Testis (tissue), 3 donors: ENCODE measurements around the gene LRWD1. TPM values are rescaled to one million over a fixed set of nuclear protein-coding genes. Genes with fewer than 3 reads are reported as not detected.

ENCODE experiments used
- DNase-seq: peaks from one replicate; pipeline ENCODE4 v3.0.0-alpha.2; 2019
- H3K27ac ChIP-seq, 2 donors: fragments of 200-600 bp; sonication (generic); one replicate each; pipeline ENCODE4 v1.5.1; 2019
- H3K27me3 ChIP-seq: fragments of 200-600 bp; sonication (generic); one replicate; pipeline ENCODE4 v1.5.1; 2019
- H3K36me3 ChIP-seq: fragments of 200-600 bp; sonication (generic); one replicate; pipeline ENCODE4 v1.5.1; 2017; ENCODE audit warnings: low read depth; ENCODE audit errors: missing control alignments
- H3K4me1 ChIP-seq: fragments of 200-600 bp; sonication (generic); one replicate; pipeline ENCODE4 v1.5.1; 2019
- H3K4me3 ChIP-seq, 2 donors: fragments of 200-600 bp; sonication (generic); one replicate each; pipeline ENCODE4 v1.5.1; 2017 to 2019
- H3K9me3 ChIP-seq: fragments of 200-600 bp; sonication (generic); one replicate; pipeline ENCODE4 v1.5.1; 2017
- CTCF ChIP-seq, 3 experiments: fragments of 450-650 bp in 2 of 3; fragments of 200-600 bp in 1 of 3; sonication (generic) in 1 of 3; IDR thresholded peaks; one replicate each; pipeline ENCODE4 v1.5.1; 2016 to 2019; ENCODE audit warnings: antibody characterized with exemption in 3 of 3, mild to moderate bottlenecking in 2 of 3, moderate library complexity in 1 of 3
- POLR2A ChIP-seq: fragments of 450-650 bp; IDR thresholded peaks from one replicate; pipeline ENCODE4 v1.6.1; 2017; ENCODE audit warnings: antibody characterized with exemption, mild to moderate bottlenecking, moderate library complexity
- WGBS, 2 donors: methylation state at CpG; one replicate each; pipeline ENCODE4 v1.1.5; 2018; 5-methylcytosine and 5-hydroxymethylcytosine counted together
- intact Hi-C: fragments of 100-400 bp; cut with DNase I; formaldehyde crosslinking; loops from one replicate; pipeline ENCODE4 v1.15.1; 2023; ENCODE audit warnings: low total_unique reads
- polyA plus RNA-seq: library from polyadenylated mRNA; stranded (reverse); fragments of 350-450 nt; fragmentation: Illumina TruSeq; extraction: RNeasy Lipid Tissue Mini Kit (QIAGEN cat#74804); gene quantifications from one replicate; pipeline ENCODE4 v1.2.3, GENCODE V29; 2014; ENCODE audit warnings: low read depth, low replicate concordance; ENCODE audit not compliant: insufficient read depth
- total RNA-seq, 2 donors: library from RNA; depleted of rRNA; stranded (reverse); fragments of >200 nt; gene quantifications; one replicate each; pipeline ENCODE4 v1.2.3, GENCODE V29; 2016

The LRWD1 gene
- total and polyA plus RNA-seq, 3 donors from 2014 or later, result 221 to 540 (median 350) TPM

GRCh38 chr7:102432442-102433218, 32.2 kb upstream of the LRWD1 start:
- H3K9me3 ChIP-seq, result no peaks in the 10 kb centered on the region
- DNase-seq, result no peak
- H3K4me3 ChIP-seq, result peak overlapping the region; percentile 71 to 73
- peaks cover 6% of the 10 kb centered on the region for H3K4me1 ChIP-seq
- no peaks in the 10 kb centered on the region for H3K27me3 ChIP-seq
- no peaks in the 10 kb centered on the region for H3K36me3 ChIP-seq
- WGBS, 2 donors, result 26 to 31% methylated on average over 23 to 25 of the region's 27 CpGs
- H3K27ac ChIP-seq, result peak overlapping the region in 1 of 2 donors; percentile 64
- intact Hi-C loops, result no loop called here
- TF ChIP-seq CTCF (IDR thresholded peaks at IDR 0.05) (no peak), POLR2A (no peak)

GRCh38 chr7:102433219-102434038, 31.4 kb upstream of the LRWD1 start, which contains the start of gene ORAI2:
TSS of gene ORAI2 (plus strand) at chr7:102433575. CDS start at chr7:102438957, 5,382 bp downstream.
- Histone ChIP-seq H3K4me1 (peaks cover 6% of the 10 kb centered on the region), H3K9me3 (no peaks in the 10 kb centered on the region), H3K4me3 (peak within 1 kb of the TSS; percentile 71 to 73), H3K27me3 (no peaks in the 10 kb centered on the region), H3K36me3 (no peaks in the 10 kb centered on the region), H3K27ac (peak within 1 kb of the TSS in 1 of 2 donors; percentile 64)
- 0 to 1% methylated on average over 4 to 44 of the region's 90 CpGs for WGBS, 2 donors
- intact Hi-C loops, result no loop called here
- peak; percentile 83 for DNase-seq
- no peak for TF ChIP-seq POLR2A
- no peak for TF ChIP-seq CTCF (IDR thresholded peaks at IDR 0.05)

DNA sequence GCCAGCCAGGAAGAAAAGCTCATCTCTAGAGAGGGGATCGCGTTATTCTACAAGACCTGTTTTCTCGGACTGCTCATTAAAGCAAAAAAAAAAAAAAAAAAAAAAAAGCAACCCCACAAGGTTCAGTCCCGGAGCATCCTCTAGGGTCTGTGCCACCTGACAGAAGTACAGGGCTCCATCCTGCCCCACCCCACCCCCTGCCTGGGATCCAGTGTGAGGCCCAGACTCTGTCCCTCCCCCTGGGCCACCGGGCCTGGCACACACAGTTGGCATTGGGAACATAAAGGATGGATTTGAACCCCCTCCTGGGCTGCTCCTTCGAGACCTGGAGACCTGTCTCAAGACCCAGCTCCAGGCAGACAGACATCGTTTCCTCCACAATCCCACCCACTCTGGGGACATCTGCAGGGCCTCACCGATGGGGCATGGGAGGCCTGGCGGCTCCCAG, 30.7 kb upstream of the LRWD1 start:
- DNase-seq, result no peak
- H3K4me3 ChIP-seq, result peak overlapping the region; percentile 71 to 73
- no peak overlapping the region for H3K27ac ChIP-seq
- intact Hi-C loops, result no loop called here
- no peaks in the 10 kb centered on the region for H3K9me3 ChIP-seq
- H3K27me3 ChIP-seq, result no peaks in the 10 kb centered on the region
- H3K36me3 ChIP-seq, result no peaks in the 10 kb centered on the region
- peaks cover 6% of the 10 kb centered on the region for H3K4me1 ChIP-seq
- 29 to 30% methylated on average over 9 of the region's 9 CpGs for WGBS, 2 donors
- TF ChIP-seq POLR2A (no peak), CTCF (IDR thresholded peaks at IDR 0.05) (no peak)

DNA sequence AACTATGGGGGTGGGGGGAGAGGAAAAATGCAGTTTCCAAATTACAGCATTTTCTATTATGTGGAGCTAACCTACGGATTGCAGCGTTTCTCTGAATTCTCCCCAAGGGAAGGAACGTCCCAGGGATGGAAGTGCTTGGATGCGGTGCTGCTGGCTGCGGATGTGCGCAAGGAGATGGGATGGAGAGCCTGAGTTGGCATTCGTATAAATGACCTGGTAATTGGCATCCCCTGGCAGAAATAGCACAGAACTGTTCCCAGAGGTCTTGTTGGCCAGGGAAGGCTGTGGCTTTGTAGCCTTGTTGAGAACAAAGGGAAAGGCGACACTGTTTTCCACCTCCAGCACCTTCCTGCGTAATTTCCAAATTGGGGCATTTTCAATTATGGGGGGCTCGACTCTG, 28.7 kb upstream of the LRWD1 start:
- peaks cover 6% of the 10 kb centered on the region for H3K4me1 ChIP-seq
- no peak for TF ChIP-seq POLR2A
- no peak for TF ChIP-seq CTCF (IDR thresholded peaks at IDR 0.05)
- H3K4me3 ChIP-seq, result no peak overlapping the region
- no peak overlapping the region for H3K27ac ChIP-seq
- intact Hi-C loops, result no loop called here
- WGBS, 2 donors, result 92 to 94% methylated on average over 10 of the region's 10 CpGs
- no peaks in the 10 kb centered on the region for H3K36me3 ChIP-seq
- no peak for DNase-seq
- no peaks in the 10 kb centered on the region for H3K9me3 ChIP-seq
- no peaks in the 10 kb centered on the region for H3K27me3 ChIP-seq
